Epithelial cell of esophagus (primary cell): ENCODE results near the gene NTNG1.
A peak's percentile ranks its signal among the peaks of the same experiment; 100 is the strongest.

Source experiments
- DNase-seq: peaks from one replicate; pipeline ENCODE4 v3.0.0; 2010; ENCODE audit warnings: low read depth
- H3K4me3 ChIP-seq: 2 replicates; pipeline ENCODE4 v1.5.1; 2011; ENCODE audit warnings: mild to moderate bottlenecking, low read length, control low read depth
- TF ChIP-seq, protein P1 (sequence below): IDR thresholded peaks from 2 replicates; pipeline ENCODE4 v1.5.1; 2011; ENCODE audit warnings: low read depth, mild to moderate bottlenecking, low read length, control low read depth, inconsistent platforms; ENCODE audit not compliant: insufficient read depth; ENCODE audit errors: missing control alignments

NTNG1 gene

DNA sequence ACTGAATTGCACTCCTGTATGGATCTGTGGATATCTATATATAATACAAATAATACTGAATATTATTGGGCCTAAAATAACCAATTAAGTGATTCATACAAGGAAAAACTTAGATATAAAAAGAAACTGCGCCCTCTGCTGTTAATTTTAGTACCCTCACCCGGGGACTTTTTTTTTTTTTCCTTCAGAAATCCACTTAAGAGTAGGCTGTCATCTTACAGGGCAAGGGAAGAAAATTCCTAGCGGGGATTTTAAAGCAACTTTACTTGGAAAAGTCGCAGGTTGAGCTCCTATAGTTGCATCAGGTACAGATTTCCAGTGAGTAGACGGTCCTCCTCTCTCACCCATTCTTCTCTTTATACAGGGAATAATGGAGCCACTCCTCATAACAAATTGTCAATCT, 1.3 kb downstream of the NTNG1 start:
- H3K4me3 ChIP-seq, result peak overlapping the region; percentile 47
- TF ChIP-seq, protein P1, sequence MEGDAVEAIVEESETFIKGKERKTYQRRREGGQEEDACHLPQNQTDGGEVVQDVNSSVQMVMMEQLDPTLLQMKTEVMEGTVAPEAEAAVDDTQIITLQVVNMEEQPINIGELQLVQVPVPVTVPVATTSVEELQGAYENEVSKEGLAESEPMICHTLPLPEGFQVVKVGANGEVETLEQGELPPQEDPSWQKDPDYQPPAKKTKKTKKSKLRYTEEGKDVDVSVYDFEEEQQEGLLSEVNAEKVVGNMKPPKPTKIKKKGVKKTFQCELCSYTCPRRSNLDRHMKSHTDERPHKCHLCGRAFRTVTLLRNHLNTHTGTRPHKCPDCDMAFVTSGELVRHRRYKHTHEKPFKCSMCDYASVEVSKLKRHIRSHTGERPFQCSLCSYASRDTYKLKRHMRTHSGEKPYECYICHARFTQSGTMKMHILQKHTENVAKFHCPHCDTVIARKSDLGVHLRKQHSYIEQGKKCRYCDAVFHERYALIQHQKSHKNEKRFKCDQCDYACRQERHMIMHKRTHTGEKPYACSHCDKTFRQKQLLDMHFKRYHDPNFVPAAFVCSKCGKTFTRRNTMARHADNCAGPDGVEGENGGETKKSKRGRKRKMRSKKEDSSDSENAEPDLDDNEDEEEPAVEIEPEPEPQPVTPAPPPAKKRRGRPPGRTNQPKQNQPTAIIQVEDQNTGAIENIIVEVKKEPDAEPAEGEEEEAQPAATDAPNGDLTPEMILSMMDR, result peak; percentile 56
- peak; percentile 68 for DNase-seq

DNA sequence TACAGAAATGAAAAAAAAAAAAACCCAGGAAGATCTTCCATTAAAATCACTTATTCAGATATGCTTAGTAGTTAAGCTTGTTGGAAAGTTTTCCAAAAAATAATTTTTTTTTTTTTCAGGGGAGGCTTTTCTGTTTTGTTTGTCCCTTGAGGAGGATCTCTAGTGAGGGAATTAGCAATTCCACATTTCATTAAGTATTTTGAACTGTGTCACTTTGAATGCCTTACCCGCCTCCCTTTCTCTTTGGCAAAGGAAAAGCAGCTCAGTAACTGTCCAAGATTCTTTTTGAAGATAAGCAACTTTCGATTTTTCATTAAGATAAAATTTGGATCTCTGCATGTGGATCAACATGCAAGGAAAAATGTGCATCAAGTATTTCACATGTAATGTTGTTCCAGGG, 1.8 kb downstream of the NTNG1 start:
- no peak overlapping the region for H3K4me3 ChIP-seq
- no peak for DNase-seq
- TF ChIP-seq, protein P1, result no peak

DNA sequence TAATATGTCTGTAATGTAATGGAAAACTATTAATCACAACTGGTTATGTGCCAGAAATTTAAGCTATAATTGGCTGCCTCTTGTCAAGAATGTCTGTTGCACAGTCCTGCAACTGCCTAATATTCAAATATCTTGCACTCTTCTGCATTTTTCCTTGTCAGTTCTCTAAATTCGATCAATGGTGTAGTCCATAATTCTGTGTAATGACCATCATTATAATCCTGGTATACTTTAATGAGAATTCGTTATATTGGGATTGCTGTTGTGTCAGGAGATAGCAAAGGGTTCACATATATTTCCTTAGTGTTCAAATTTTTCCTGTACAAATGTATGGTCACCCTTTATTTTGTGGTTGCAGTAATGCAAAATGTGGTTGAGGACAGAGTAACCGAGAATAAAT, 4.8 kb downstream of the NTNG1 start:
- TF ChIP-seq, protein P1, result no peak
- no peak overlapping the region for H3K4me3 ChIP-seq
- DNase-seq, result no peak

DNA sequence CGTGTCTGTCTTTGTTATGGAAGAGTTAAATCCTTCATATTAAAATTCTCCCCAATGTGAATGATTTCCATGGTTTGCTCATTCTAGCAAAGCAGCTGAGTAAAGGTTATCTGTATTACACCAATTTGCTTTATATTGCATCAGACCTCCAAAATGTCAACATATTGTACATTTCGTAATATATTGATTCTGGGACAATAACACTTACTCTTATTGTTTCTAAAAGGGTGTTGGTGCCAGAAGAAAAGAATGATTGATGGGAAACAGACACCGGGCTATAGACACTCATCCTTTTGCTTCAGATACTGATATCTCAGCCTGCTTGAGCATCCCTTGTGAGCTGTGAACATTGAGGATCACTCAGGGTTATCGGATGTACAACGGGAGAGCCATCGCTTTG, 7.0 kb downstream of the NTNG1 start:
- H3K4me3 ChIP-seq, result no peak overlapping the region
- TF ChIP-seq, protein P1, result no peak
- no peak for DNase-seq

DNA sequence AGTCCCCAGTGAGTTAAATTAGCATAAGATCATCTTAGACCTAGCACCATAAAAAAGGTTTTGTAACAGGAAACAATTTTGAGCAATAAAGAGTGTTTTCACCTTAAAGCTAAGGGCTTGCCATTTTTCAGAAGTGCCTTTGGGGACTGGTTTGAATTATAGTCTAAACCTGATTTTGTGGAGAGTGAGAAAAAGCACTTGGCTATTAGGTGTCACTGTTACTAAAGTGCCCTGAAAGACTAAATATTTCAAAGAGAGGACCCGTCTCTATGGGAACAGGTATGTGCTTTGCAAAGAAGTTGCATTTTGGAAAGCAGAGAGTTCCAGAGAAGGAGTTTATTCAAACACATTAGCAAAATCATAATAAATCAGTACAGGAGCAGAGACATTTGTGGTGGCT, 9.1 kb downstream of the NTNG1 start:
- DNase-seq, result no peak
- H3K4me3 ChIP-seq, result no peak overlapping the region
- TF ChIP-seq, protein P1, result no peak

DNA sequence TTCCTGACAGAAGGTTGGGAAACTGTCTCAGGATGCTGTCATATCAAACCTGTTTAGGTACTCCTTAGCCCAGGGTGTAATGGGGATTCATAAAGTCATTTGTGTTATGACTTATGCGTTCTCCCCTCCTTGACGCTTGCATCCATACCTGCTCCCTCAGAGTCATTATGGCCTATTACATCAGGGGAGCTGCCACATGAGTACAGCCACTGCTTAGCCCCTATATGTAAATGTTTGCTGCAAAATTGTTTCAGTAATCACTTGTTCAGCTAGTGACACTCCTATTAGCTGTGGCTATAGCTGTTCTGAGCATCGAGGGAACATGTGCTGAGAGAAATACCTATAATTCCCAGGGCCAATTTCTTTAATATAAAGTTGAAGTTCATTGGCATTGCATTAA, 10.5 kb downstream of the NTNG1 start:
- no peak for DNase-seq
- TF ChIP-seq, protein P1, result no peak
- H3K4me3 ChIP-seq, result no peak overlapping the region

DNA sequence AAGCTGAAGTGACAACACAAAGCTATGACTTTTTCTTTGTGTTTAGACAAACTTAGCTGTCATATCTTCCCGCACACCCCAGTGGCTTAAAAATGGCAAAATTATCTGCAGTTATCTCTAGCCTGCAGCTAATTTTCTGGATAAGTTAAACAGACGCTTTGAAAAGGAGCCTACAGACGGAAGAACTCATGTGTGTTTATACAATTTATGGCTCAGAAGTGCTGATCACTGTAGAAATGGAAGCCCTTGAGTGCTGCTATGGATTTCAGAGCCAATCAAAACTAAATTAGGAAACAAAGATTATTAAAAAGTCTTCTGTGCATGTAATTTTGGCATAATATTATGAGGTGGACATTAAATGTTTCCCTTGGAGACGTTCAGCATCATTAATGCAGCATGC, 11.6 kb downstream of the NTNG1 start:
- TF ChIP-seq, protein P1, result no peak
- no peak for DNase-seq
- no peak overlapping the region for H3K4me3 ChIP-seq
